IPS-18c (cell line): ENCODE measurements around the gene ITK.
"Not testable (repeated sequence)": the region's sequence is repeated elsewhere in the genome, so short reads cannot be mapped to it uniquely, and the experiment has no call there.

ENCODE experiments used
- H3K4me3 ChIP-seq: 2 replicates; pipeline ENCODE4 v1.7.0; 2013; ENCODE audit warnings: low read depth, mild to moderate bottlenecking, low read length, moderate library complexity; ENCODE audit not compliant: insufficient read depth
- H3K9me3 ChIP-seq: one replicate; pipeline ENCODE4 v1.6.1; 2013; ENCODE audit warnings: mild to moderate bottlenecking, low read length, moderate library complexity; ENCODE audit not compliant: control insufficient read depth, insufficient read depth

ITK gene

DNA sequence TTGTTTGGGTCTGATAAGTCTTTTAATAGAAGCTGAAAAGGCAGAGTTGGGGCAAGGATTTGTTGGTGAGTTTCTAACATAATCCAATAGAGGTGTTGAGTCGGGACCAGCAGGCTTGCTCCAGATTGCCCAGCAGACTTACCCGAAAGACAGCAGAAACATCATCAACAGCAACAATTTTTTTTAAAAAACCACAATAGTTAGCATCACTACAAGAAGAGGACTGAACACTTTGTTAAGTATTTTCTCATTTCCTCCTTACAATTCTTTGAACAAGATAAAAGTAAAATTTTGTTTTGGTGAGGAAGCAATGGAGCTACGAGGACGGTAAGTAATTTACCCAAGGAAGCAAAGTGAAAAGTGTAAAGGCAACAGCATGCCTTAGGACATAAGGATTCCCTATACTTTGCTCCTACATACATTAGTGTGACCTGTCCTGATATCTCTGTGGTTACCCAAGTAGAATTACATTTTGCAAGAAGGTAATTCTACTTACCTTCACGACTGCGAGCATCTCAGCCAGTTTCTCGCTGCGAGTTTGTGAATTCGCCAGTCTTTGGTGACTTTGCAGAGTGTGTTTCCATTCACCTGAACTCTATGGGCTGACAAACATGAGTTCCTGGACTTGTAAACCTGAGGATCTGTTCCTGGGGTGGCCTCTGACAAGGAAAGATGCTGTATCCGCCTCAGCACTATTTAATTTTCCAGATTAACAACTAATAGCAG lies 13.2 kb downstream of the ITK start:
- Histone ChIP-seq H3K4me3 (no peak overlapping the region), H3K9me3 (no peaks in the 10 kb centered on the region)

DNA sequence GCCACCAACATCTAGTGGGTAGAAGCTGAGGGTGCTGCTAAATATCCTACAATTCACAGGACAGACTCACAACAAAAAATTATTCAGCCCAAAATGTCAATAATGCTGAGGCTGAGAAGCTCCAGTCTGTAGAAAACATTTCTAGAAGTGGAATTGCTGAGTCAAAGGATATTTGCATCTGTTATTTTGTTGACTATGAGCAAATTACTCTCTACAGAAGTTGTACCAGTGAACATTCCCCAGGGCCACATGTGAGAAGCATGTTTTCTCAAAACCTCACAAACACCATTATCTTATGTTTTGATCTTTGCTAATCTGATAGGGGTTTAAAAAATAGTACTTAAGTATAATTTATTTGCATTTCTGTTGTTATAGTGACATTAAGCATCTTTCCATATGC lies 15.4 kb downstream of the ITK start:
- Histone ChIP-seq H3K4me3 (no peak overlapping the region), H3K9me3 (no peaks in the 10 kb centered on the region)

DNA sequence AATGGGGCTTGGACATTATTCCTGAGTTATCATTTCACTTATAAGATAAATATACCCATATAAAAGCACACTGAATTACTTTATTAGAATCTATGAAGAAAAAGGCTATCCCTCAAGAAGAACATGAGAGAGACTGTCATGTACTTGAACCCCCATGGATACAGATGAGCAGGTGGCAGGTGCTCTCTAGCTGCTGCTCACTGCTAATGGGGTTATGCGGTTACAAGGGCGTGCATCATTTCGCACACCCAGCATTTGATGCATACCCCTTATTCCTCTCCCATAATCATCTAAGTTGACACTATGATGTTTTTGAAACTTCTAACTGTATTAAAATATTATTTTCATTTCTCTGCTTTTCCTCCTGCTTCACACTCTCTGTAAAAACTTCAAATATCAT lies 16.4 kb downstream of the ITK start:
- Histone ChIP-seq H3K9me3 (no peaks in the 10 kb centered on the region), H3K4me3 (no peak overlapping the region)

DNA sequence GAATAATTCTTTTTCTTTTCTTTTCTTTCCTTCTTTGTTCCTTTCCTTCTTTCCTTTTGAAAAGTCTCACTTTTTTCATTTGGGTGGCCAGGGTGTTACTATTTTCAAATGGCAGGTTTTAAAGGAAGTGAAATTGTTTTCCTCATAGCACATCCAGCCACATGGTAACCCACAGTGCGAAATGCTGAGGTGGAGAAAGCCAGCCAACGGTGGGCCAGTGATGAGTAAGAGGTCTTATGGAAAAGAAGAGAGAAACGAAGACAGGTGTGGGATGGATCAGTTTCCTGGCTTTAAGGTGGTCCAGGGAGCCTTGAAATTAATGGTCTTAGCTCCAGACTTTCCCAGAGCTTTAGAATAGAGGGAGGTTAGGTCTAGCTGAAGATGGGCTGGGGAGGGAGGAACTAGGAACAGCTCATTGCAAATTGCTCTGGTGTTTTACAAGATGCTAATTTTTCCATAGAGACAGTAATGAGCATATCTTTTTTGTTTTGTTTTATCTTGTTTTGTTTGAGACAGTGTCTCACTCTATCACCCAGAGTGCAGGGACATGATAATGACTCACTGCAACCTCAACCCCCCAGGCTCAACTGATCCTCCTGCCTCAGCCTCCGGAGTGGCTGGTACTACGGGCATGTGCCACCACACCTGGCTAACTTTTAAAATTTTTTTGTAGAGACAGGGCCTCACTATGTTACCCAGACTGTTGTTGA lies 17.8 kb downstream of the ITK start:
- no peak overlapping the region for H3K4me3 ChIP-seq
- H3K9me3 ChIP-seq, result no peaks in the 10 kb centered on the region

DNA sequence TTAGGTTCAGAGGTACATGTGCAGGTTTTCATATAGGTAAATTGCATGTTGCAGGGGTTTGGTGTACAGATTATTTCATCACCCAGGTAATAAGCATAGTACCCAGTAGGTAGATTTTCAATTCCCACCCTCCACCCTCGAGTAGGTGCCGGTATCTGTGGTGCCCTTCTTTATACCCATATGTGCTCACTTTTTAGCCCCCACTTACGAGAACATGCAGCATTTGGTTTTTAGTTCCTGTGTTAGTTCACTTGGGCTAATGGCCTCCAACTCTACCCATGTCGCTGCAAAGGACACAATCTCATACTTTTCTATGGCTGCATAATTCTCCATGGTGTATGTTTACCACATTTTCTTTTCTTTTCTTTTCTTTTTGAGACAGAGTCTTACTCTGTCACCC lies 21.2 kb downstream of the ITK start:
- Histone ChIP-seq H3K4me3 (no peak overlapping the region), H3K9me3 (no peaks in the 10 kb centered on the region)

DNA sequence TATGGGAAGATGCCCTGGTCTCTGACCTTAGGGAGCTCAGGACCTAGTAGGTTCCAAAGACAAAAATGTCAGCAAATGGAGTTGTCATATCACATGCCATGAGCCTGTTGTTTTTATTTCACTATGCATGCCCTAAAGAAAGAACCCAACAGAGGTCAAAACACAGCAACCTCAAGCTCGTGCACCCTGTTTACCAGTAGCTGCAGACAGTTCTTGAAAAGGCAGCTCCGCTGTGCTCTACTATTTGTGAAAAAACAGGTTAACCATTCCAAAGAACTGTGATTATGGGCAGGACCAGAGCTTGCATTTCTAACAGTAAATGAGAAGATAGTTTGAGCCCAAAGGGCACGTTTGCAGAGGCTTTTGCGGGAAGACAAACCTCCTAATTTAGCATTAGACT lies 22.8 kb downstream of the ITK start:
- Histone ChIP-seq H3K9me3 (no peaks in the 10 kb centered on the region), H3K4me3 (no peak overlapping the region)

DNA sequence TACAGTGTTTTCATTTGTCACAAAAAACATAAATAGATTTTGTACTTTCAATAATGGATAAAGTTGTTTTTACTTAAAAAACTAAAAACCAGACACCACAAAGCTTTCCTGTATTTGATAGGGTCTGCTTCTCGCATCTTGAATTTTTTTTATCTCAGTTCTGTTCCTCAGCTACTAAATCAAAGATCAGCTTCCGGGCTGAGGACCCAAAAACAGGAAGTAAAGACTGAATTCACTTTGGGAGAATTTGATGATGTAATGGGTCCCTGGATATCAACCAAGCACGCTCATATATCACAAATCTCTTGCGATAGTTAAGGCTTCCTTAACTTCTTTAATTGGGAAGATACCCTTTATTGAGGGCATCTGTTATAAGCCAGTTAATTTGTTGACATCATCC lies 24.1 kb downstream of the ITK start:
- no peaks in the 10 kb centered on the region for H3K9me3 ChIP-seq
- no peak overlapping the region for H3K4me3 ChIP-seq

DNA sequence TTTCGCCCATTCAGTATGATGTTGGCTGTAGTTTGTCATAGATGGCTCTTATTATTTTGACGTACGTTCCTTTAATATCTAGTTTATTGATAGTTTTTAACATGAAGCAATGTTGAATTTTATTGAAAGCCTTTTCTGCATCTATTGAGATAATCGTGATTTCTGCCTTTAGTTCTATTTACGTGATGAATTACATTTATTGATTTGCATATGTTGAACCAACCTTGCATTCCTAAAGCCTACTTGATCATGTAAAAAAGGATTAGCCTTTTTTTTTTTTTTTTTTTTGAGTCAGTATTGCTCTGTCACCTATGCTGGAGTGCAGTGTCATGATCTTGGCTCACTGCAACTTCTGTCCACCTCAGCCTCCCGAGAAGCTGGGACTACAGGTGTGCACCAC lies 25.1 kb downstream of the ITK start:
- no peak overlapping the region for H3K4me3 ChIP-seq
- no peaks in the 10 kb centered on the region for H3K9me3 ChIP-seq

DNA sequence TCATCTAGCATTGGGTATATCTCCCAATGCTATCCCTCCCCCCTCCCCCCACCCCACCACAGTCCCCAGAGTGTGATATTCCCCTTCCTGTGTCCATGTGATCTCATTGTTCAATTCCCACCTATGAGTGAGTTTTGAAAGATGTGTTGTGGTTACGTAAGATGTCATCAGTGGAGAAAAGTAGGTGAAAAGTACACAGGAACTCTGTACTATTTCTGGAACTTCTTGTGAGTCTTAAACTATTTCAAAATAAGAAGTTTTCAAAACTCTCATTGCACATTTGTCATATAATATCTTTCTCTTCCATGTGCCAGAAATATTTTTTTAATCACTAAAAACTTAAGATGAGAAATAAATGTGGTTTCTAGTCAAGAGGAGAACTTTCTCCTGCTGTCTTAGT lies 30.0 kb downstream of the ITK start:
- not testable (repeated sequence) for H3K9me3 ChIP-seq, H3K4me3 ChIP-seq

DNA sequence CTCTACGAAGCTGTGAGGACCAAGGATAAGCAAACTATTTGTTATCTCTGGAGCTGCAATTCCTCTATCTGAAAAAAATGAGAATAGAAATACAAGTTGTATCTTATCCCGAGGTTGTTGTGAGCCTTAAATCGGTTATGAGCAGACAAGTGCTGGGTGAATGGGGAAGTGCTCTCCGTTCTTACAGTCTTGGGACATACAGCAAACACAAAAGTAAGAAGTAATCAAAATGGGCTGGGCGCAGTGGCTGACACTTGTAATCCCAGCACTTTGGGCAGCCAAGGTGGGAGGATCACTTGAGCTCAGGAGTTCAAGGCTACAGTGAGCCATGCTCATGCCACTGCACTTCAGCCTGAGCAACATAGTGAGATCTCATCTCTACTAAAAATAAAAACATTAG lies 31.7 kb downstream of the ITK start:
- no peak overlapping the region for H3K4me3 ChIP-seq

DNA sequence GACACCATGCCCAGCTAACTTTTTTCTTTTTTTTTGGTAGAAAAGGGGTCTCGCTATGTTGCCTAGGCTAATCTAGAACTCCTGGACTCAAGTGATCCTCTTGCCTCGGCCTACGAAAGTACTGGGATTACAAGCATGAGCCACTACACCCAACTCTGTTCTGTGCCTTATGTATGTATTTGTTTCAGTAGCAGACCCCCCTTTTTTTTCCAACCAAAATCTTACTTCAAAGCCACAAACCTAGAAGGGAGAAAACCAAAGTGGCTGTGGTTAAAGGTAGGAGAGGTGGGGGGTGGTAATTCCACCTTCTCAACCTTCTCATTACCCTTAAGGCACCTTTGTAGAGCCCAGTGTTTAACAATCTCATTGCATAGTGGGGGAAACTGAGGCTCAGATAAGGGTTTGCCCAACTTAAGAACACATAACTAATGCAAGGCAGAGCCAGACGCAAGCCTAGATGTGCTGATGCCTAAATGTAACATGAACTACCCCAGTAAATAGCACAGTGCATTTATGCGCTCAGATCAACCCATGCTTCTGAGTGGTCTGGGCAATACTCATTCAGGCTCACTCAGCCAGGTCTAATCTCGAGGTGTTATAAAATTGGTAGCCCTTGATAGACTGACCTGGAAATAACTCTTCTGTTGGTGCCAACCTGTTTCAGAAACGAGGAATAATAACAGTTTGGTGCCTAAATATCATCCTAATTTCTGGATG lies 33.0 kb downstream of the ITK start:
- Histone ChIP-seq H3K9me3 (no peaks in the 10 kb centered on the region), H3K4me3 (no peak overlapping the region)

More for the DNA sequence above, 31.7 kb downstream of the ITK start:
- H3K9me3 ChIP-seq, result no peaks in the 10 kb centered on the region

DNA sequence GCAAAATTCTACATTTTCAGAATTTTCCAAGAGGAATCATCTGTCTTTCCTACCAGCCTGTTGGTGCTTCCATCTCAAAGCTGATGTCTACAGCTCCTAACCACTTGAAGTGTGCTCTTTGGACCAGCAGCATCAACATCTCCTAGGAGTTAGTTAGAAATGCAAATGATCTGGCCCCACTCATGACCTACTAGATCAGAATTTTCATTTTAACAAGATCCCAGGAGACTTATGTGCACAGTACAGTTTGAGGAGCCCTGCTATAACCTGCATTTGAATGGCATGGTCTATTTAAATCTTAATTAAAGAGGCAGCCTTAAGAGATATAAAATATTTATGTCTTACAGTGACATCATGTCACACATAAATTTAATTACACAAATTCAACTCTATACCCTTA lies 33.8 kb downstream of the ITK start:
- Histone ChIP-seq H3K4me3 (no peak overlapping the region), H3K9me3 (no peaks in the 10 kb centered on the region)

DNA sequence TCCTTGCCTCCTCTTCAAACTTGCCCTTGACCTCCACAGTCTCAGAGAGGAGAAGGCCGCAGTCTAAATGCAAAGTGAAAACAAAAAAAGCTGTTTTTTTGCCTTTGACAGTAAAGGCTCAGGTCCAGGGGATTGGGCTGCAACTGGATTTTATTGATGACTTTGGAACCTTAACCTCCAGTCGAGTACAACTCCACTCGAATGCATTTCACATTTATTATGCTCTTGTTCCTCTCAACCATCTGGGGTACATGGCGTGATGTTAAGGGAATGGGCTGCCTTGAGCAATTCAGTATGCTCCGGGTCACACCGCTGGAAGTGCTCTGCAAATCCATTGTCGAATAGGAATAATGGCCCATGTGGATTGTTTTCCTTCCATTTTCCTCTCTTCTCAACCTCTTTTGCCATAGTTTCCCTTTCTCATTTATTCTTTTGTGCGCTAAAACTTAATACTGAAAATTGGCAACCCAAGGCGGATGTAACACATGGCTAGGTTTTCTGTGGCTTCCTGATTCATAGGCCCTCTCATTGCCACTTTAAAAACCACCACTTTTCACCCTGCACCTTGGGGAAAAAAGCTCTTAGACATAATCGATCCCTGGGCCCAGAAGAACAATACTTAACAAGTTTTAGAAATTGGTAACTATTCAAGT lies 34.3 kb downstream of the ITK start:
- Histone ChIP-seq H3K4me3 (no peak overlapping the region), H3K9me3 (no peaks in the 10 kb centered on the region)

DNA sequence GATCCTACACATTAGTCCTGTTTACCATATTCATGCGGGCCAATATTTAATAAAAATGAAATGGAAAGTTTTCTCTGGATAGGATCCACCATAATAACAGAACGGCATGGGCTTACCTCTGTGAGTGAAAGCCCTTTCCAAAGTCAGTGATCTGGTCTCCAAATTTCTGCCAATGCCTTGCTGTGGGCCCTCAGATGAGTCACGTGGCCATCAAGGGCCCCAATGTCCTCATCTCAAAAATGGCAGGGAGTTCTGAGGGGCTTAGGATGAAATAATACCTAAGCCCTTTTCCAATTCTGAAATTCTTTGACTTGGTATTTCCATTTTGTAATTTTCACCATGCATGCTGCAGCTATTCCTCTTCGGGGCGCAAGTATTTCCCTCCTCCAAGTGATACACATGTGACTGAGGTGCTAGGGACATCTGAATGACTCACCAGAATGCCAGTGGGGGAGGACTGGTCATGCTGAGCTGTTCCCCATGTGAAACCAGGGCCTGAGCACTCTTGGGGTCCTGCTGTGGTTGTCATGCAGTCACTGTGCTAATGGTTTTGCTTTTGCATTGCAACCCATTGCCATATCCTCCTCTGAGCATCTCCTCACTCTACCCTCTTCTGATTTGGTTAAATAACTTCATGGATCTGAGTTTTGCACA lies 35.0 kb downstream of the ITK start:
- no peak overlapping the region for H3K4me3 ChIP-seq

DNA sequence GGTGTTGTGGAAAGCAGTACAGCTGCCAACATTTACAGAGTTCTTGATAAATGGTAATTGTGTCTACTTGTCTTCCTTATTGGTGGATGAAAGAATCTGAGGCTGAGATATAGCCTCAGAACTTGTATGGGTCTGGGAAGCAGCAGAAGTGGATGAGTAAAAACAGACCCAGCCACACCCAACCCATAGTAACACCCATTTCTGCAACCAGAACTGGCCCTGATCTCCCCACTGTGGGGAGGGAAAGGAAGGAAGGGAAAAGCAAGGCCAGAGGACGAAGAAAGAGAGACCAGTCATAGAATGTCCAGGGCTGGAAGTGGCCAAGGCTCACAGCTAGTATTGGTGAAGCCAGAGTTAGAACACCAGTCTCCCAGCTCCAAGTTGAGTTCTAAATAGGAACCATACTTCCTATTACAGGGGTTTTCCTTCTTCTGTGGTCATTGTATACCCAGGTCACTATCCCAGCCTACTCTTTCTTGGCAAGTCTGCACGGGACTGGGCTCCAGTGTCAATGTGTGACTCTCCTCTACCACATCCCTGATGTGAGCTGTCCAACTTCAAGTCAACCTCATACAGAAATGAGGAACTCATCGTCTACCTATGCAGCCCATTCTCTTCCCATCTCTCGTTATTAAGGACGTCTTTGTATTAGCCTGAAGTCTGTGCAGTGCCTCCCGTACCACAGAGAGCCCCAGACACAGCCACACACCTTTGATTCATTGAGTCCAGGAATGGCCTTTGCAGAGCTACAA lies 35.9 kb downstream of the ITK start:
- no peaks in the 10 kb centered on the region for H3K9me3 ChIP-seq
- H3K4me3 ChIP-seq, result no peak overlapping the region

More for the DNA sequence above, 35.0 kb downstream of the ITK start:
- H3K9me3 ChIP-seq, result no peaks in the 10 kb centered on the region

DNA sequence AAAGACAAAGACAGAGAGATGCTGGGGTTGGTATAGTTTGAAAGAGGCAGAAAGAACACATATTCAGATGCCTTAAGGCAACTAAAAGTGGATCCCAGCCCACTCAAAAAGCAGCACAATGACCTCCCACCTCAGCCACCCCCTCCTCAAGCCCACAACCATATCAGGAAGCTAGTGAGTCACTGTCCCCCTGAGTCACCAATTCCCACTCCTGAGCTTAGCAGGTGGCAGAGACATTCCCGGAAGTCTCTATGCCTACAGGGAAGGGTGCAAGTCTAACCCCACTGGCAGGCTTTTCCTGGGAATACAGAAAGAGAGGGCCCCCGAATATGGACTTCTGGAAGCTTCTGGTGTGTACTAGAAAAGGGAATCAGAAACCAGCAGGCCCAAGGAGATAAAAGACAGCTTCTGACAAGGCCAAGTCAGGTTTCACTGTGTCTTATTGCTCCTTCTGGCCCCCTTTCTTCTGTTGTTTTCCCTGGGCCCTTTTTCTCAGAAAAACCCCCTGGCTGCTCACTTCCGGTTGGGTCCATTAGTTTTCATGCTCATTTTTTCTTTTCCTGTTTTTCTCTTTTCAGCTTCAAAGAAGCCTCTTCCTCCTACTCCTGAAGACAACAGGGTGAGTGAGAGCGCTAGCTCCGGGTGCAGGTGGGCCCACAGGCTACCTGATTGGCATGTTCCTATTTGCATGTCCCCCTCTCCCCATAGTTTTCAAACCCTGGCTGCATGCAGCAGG lies 36.8 kb downstream of the ITK start:
- H3K9me3 ChIP-seq, result no peaks in the 10 kb centered on the region
- H3K4me3 ChIP-seq, result no peak overlapping the region
